HG02973 (cell line): ENCODE data around the gene CEP70.
"Not testable (repeated sequence)": the region's sequence is repeated elsewhere in the genome, so short reads cannot be mapped to it uniquely, and the experiment has no call there.

Experiments
- ATAC-seq: cut with Tn5 transposase; IDR thresholded peaks from one replicate; pipeline ENCODE4 v1.9.1; 2021; ENCODE audit warnings: moderate library complexity; ENCODE audit not compliant: unreplicated experiment

Gene CEP70, protein sequence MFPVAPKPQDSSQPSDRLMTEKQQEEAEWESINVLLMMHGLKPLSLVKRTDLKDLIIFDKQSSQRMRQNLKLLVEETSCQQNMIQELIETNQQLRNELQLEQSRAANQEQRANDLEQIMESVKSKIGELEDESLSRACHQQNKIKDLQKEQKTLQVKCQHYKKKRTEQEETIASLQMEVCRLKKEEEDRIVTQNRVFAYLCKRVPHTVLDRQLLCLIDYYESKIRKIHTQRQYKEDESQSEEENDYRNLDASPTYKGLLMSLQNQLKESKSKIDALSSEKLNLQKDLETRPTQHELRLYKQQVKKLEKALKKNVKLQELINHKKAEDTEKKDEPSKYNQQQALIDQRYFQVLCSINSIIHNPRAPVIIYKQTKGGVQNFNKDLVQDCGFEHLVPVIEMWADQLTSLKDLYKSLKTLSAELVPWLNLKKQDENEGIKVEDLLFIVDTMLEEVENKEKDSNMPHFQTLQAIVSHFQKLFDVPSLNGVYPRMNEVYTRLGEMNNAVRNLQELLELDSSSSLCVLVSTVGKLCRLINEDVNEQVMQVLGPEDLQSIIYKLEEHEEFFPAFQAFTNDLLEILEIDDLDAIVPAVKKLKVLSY

GRCh38 chr3:138594150-138594934, at the start of gene CEP70:
TSS of gene CEP70 (minus strand) at chr3:138594260. CDS start at chr3:138572927, 21,333 bp downstream.
- ATAC-seq = peak; percentile 86

GRCh38 chr3:138642927-138643253, 48.8 kb upstream of the CEP70 start:
- no peak for ATAC-seq

DNA sequence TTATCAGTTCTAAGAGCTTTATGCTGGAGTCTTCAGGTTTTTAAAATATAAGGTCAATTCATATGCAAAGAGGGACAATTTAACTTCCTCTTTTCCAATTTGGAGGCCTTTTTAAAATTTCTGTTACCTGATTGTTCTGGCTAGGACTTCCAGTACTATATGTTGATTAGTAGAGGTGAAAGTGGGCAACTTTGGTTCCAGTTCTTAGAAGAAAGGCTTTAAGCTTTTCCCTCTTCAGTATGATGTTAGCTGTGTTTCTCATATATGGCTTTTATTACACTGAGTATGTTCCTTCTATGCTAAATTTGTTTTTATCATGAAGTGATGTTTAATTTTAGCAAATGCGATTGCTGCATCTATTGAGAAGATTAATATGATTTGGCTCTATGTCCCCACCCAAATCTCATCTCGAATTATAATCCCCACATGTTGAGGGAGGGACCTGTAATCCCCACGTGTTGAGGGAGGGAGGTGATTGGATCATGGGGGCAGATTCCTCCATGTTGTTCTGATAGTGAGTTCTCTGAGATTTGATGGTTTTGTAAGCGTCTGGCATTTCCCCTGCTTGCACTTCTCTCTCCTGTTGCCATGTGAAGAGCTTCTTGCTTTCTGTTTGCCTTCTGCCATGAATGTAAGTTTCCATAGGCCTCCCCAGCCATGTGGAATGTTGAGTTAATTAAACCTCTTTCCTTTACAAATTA, 48.3 kb upstream of the CEP70 start:
- ATAC-seq = no peak

- ATAC-seq = no peak
Observed at GRCh38 chr3:138640537-138640936, 46.5 kb upstream of the CEP70 start.

DNA sequence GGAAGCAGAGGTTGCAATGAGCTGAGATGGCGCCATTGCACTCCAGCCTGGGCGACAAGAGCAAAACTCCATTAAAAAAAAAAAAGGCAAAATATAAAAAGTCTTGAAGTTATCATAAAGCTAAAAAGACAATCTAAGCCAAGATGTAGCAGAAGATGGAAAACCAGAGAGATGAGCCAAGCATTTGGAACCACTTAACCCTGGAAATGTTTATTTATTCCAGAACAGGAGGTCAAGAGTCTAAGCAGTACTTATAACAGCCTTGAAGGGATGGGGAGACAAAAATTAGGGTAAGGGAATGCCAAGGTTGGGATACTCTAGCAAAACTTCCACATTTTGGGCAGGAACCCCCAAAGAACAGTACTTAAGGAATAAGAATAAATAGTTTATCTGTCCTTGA, 44.6 kb upstream of the CEP70 start:
- no peak for ATAC-seq

GRCh38 chr3:138629526-138629925, 35.5 kb upstream of the CEP70 start:
- no peak for ATAC-seq

DNA sequence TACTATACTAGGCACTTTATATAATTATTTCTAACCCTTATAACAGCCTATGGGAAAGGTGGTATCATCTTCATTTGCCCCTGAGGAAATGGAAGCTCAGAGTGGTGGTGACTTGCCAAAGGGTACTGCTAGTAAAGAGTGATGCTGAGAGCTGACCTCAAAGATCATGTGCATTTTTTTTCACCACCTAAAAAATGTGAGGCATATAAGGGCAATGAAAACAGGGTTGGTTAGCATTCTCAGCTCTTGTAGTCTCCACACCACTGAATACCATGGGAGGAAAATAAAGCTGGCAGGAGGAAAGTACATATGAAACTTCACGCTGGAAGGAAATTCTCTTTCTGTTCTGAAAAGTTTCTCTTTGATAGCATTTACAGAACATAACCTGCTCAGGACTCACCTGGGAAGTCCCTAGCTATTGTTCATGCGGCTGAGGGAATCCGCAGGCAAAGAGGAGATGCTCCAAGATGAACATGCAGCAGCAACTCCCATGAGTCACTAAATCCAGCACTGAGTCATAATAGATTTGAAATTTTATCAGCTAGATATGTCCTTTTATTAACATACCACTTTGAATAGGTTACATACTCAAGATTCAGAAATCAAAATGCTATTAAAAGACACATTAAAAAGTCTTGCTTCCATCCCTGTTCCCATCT, 31.8 kb upstream of the CEP70 start:
- no peak for ATAC-seq

GRCh38 chr3:138624518-138624917, 30.5 kb upstream of the CEP70 start:
- ATAC-seq = no peak

DNA sequence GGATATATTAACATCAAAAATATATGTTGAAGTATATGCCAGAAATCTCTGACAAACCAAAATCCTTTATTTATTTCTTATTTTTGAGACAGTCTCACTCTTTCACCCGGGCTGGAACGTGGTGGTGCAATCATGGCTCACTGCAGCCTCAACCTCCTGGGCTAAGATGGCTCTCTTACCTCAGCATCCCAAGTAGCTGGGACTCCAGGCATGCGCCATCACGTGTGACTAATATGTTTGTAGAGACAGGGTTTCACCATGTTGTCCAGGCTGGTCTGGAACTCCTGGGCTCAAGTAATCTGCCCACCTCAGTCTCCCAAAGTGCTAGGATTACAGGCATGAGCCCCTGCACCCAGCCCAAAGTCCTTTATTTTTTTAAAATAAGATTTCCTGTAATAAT, 26.4 kb upstream of the CEP70 start:
- ATAC-seq = no peak

DNA sequence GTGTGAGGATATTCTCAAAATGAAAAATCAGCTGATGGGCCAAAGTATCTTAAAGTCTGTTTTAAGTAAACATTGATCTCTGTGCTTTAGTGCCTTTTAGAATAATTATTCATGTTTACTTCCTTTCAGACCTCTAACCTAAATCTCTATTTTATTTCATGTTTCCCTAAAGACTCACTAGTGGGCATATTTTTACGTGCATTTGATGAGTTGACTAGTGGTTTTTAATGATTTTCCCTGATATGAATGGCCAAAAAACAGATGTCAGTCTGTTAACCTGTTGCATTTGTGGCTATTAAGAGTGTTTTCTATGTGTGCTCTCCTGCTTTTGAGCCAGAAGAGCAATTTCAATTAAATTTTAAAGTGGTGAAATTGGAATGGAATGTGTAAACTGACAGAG, 21.4 kb upstream of the CEP70 start:
- ATAC-seq = no peak

- no peak for ATAC-seq
Observed at GRCh38 chr3:138609898-138610266, 15.8 kb upstream of the CEP70 start.

GRCh38 chr3:138608322-138609135, 14.5 kb upstream of the CEP70 start, which contains the start of gene FAIM:
TSS of gene FAIM (plus strand) at chr3:138608771. CDS start at chr3:138619727, 10,956 bp downstream.
- ATAC-seq = peak; percentile 66

GRCh38 chr3:138604106-138604595, 10.1 kb upstream of the CEP70 start:
- ATAC-seq = not testable (repeated sequence)

- not testable (repeated sequence) for ATAC-seq
Observed at GRCh38 chr3:138601661-138602060, 7.6 kb upstream of the CEP70 start.

DNA sequence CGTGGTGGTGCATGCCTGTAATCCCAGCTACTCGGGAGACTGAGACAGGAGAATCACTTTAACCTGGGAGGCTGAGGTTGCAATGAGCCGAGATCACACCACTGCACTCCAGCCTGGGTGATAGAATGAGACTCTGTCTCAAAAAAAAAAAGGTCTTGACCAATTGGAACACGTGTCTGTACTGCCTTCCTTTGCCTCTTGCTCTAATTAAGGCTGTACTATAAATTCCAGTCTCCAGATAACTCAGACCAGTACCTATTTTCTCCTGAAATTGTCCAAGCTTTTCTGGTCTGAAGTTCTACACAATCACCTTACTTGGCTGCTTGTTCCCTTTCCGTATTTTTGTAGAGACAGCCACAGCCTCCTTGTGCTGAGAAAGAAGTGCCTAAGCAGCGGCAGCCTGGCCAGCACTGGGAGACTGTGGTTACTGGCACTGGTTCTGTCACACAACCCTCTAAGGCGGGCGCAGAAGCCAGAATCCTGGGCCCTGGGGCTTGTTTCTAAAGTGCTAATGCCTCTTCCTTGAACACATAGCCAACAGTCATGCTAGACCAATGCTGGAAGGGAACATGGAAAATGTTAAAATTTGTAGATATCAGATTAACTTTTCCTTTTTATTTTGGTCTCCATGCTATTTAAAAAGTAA, 6.2 kb upstream of the CEP70 start:
- ATAC-seq = no peak

DNA sequence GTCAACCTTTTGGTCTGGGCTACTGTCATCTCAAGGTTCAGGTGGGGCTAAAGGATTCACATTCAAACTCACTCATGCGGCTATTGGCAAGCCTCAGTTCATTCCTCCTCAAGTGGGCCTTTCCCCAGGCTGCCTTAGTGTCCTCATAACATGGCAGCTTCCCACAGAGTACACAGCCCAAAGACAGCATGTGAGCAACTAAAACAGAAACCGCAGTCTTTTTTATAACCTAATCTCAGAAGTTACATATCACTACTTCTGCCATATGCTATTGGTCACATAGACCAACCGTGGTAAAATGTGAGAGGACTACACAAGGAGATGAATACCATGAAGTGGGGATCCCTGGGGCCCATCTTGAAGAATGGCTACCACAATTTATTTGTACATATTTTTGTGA, 4.5 kb upstream of the CEP70 start:
- ATAC-seq = no peak

GRCh38 chr3:138597186-138597976, 3.3 kb upstream of the CEP70 start:
- ATAC-seq = not testable (repeated sequence)

DNA sequence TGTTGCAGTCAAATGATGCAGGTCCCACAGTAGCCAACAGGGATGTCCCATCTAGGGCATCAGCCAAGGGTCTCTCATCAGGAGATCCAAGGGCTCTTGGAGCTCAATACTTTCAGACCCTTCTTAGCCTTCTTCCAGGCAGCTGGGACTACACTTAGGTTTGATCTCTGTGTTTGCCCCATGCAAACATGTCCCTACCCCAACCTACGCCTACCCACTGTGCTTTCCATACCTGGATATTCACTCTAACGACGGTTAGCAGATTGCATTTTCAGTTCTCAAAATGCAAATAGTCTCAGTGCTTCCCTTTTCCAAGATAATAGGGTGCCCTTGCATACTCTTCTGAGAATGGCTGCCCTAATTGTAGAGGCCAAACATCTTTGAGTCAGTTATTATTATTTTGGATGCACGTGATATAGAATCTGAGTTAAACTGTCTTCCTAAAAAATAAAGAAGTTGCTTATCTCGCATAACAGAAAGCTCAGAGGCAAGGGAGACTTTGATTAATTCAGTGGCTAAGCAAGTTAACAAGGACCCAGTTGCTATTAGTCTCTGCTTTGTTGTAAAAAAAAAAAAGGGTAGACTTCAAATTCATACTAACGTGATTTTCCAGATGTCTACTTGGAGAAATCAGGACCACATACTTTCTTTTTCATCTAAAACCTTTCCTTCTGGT, 1.0 kb upstream of the CEP70 start:
- no peak for ATAC-seq
